AG09309 (cell line): ENCODE measurements around the gene LGALS16.

Experiments used
- DNase-seq: peaks from one replicate; pipeline ENCODE4 v3.0.0-alpha.2; 2010; ENCODE audit warnings: low read depth
- H3K4me3 ChIP-seq: 2 replicates; pipeline ENCODE4 v1.5.1; 2011; ENCODE audit warnings: mild to moderate bottlenecking, low read depth, low read length, moderate library complexity; ENCODE audit not compliant: control insufficient read depth
- TF ChIP-seq, protein P1 (sequence below): IDR thresholded peaks from 2 replicates; pipeline ENCODE4 v1.5.1; 2011; ENCODE audit warnings: mild to moderate bottlenecking, low read depth, low read length, inconsistent platforms; ENCODE audit not compliant: insufficient read depth, control insufficient read depth; ENCODE audit errors: missing control alignments

The LGALS16 gene

DNA sequence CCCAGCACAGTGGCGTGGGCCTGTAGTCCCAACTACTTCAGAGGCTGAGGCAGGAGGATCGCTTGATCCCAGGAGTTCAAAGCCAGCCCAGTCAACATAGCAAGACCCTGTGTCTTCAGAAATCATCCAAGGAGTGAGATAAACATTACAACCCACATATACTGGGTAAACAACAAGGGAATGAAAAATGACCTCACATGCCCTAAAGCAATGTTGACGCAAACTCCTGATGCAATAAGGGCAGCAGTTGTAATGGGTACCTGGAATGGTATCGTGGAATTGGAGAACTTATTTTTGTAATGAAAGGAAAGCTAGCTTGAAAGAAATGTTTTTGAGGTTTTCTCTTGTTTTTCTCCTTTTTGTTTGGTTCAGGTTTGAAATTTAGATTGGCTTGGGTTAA is 24.5 kb upstream of the LGALS16 start:
- no peak overlapping the region for H3K4me3 ChIP-seq
- no peak for DNase-seq
- TF ChIP-seq, protein P1, sequence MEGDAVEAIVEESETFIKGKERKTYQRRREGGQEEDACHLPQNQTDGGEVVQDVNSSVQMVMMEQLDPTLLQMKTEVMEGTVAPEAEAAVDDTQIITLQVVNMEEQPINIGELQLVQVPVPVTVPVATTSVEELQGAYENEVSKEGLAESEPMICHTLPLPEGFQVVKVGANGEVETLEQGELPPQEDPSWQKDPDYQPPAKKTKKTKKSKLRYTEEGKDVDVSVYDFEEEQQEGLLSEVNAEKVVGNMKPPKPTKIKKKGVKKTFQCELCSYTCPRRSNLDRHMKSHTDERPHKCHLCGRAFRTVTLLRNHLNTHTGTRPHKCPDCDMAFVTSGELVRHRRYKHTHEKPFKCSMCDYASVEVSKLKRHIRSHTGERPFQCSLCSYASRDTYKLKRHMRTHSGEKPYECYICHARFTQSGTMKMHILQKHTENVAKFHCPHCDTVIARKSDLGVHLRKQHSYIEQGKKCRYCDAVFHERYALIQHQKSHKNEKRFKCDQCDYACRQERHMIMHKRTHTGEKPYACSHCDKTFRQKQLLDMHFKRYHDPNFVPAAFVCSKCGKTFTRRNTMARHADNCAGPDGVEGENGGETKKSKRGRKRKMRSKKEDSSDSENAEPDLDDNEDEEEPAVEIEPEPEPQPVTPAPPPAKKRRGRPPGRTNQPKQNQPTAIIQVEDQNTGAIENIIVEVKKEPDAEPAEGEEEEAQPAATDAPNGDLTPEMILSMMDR: no peak

DNA sequence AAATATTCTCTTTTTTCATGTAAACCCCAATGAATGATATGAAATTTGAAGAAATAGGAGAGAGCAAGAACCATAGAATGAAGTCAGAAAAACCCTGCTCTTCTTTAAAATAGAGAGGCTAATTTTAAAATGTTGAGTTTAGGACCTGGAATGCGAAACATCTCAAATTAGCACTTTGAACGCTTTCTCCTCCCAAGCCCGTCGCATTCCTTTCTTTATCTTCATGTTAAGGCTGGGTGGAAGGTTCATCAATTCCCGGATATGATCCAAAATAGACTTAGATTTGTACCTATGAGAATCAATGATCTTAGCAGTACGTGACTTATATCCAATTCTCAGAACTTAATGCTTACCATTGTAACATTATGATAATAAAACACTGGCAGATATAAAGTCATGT is 24.1 kb upstream of the LGALS16 start:
- no peak overlapping the region for H3K4me3 ChIP-seq
- no peak for DNase-seq
- TF ChIP-seq, protein P1: no peak

DNA sequence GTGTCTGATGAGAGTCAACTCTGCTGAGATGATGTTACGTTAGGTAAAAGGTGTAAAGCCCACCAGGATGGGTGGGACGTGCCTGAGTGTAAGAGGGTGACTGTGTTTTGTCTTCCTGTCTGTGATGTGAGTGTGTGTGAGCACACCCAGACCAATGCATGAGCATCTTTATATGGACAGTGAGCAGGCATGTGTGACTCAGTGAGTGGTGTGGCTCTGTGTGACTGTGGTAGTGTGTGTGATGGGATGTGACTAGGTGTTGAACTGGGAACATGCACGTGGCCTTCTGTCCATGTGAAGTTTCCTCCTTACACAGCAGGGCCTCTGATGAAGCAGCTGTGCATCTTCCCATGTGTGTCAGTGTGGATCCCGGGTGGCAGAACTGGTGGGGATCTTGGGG is 17.8 kb upstream of the LGALS16 start:
- no peak overlapping the region for H3K4me3 ChIP-seq

DNA sequence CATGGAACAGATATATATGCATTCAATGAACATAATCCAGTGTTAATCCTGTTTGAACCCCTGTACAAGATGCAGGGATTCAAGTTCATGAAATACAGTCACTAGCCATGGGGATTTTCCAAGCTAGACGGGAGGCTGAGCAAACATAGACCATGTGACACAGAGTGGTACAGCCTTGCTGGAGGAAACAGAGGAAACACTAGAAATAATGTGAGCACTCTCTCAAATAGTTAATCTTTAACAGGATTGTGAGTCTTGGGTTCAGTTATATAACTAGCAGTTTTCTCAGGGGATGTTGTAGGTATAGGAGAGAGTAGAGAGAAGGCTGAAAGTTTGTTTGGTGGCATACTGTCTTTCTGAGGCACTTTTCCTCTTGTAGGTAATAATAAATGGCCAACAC is 13.9 kb upstream of the LGALS16 start:
- DNase-seq: no peak
- no peak overlapping the region for H3K4me3 ChIP-seq
- TF ChIP-seq, protein P1: no peak

More for the DNA sequence above, 17.8 kb upstream of the LGALS16 start:
- DNase-seq: no peak
- TF ChIP-seq, protein P1: no peak

DNA sequence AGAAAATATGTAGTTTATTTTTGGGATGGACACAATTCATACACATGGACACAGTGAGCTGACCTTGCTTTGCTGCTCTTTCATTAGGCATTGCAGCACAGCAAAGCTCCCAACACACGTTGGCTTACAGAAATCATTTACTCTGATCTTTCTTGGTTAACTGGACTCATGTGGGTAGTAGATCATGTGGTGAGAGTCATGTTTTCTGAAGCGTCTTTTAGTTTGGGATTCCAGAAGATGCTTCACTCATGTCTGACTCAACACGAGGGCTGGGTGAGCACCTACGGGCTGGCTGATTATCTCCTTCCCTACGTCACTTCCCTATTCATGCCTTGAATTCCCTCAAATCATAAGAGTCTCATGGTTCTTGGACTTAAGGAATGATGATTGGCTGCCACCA is 12.1 kb upstream of the LGALS16 start:
- H3K4me3 ChIP-seq: no peak overlapping the region
- TF ChIP-seq, protein P1: no peak
- no peak for DNase-seq

DNA sequence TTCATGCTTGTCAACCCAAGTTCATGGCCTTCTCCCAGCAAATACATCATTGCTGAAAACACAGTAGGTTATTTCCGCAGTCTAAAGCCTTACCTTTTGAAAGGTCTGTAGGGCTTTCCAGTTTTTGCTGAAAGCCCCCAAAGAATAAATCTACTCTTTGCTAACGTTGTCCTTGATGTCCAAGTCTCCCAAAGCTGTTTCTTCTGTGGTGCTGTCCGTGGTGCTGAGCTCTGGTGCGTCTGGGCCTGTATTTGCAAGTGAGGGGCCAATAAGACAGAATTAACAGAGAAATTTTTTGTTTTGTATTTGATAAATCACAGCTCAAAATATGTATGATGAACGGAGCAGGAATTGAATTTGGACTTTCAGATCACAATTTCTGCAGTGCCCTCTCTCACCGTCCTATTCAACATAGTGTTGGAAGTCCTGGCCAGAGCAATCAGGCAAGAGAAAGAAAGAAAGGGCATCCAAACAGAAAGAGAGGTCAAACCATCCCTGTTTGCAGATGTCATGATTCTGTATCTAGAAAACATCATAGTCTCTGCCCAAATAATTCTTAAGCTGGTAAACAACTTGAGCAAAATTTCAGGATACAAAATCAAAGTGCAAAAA is 9.8 kb upstream of the LGALS16 start:
- no peak overlapping the region for H3K4me3 ChIP-seq
- no peak for DNase-seq
- TF ChIP-seq, protein P1: no peak

DNA sequence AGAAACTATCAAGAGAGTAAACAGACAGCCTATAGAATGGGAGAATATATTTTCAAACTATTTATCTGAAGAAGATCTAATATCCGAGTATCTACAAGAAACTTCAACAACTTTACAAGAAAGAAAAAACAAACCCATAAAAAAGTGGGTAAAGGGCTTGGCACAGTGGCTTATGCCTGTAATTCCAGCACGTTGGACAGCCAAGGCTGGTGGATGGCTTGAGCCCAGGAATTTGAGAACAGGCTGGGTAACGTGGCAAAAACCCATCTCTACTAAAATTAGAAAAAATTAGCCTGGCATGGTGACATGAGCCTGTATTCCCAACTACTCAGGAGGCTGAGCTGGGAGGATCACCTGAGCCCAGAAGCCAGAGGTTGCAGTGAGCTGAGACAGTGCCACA is 7.8 kb upstream of the LGALS16 start:
- TF ChIP-seq, protein P1: no peak
- no peak overlapping the region for H3K4me3 ChIP-seq
- DNase-seq: no peak
